Measurements from ENCODE around the gene FRY.
A peak's percentile ranks its signal among the peaks of the same experiment; 100 is the strongest.
"Not testable (repeated sequence)": the region's sequence is repeated elsewhere in the genome, so short reads cannot be mapped to it uniquely, and the experiment has no call there.

FRY gene

GRCh38 chr13:32031025-32031814 is at the start of gene FRY:
Gene FRY, plus strand, starts transcription at chr13:32031774. Its CDS starts 22 bp downstream, at chr13:32031796.
- TF ChIP-seq CTCF (IDR thresholded peaks at IDR 0.05; ENCODE audit: low read depth, low read length), result 0 out of 2 replicates have a peak, but pooled peaks have one; percentile 5
- peak within 1 kb of the TSS; percentile 81 for H3K4me3 ChIP-seq (ENCODE audit: low read depth, low read length)

GRCh38 chr13:31982124-31982523 is 49.5 kb upstream of the FRY start:
- no peak overlapping the region for H3K4me3 ChIP-seq (ENCODE audit: low read depth, low read length)
- no peak for TF ChIP-seq CTCF (IDR thresholded peaks at IDR 0.05; ENCODE audit: low read depth, low read length)

DNA sequence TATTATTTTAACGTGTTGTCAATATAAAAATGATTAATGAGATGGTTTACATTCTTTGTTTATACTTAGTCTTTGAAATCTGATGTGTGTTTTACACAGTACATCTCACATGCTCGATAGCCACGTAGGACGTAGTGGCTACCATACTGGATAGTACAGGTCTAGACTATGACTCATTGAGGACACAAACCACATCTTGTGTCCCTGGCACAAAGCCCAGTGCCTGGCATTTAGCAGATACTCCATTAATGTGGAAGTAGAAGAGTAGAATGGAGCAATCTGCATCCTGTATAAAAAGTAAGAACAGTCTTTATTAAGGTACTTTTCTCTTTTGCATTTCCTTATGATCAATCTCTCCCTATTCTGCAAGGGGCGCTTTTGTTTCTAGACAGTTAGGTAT is 49.0 kb upstream of the FRY start:
- TF ChIP-seq CTCF (IDR thresholded peaks at IDR 0.05; ENCODE audit: low read depth, low read length), result no peak
- H3K4me3 ChIP-seq (ENCODE audit: low read depth, low read length), result no peak overlapping the region

GRCh38 chr13:31983696-31984095 is 47.9 kb upstream of the FRY start:
- not testable (repeated sequence) for H3K4me3 ChIP-seq (ENCODE audit: low read depth, low read length)

- H3K4me3 ChIP-seq (ENCODE audit: low read depth, low read length), result not testable (repeated sequence)
Measured at GRCh38 chr13:31984388-31984787, 47.2 kb upstream of the FRY start.

DNA sequence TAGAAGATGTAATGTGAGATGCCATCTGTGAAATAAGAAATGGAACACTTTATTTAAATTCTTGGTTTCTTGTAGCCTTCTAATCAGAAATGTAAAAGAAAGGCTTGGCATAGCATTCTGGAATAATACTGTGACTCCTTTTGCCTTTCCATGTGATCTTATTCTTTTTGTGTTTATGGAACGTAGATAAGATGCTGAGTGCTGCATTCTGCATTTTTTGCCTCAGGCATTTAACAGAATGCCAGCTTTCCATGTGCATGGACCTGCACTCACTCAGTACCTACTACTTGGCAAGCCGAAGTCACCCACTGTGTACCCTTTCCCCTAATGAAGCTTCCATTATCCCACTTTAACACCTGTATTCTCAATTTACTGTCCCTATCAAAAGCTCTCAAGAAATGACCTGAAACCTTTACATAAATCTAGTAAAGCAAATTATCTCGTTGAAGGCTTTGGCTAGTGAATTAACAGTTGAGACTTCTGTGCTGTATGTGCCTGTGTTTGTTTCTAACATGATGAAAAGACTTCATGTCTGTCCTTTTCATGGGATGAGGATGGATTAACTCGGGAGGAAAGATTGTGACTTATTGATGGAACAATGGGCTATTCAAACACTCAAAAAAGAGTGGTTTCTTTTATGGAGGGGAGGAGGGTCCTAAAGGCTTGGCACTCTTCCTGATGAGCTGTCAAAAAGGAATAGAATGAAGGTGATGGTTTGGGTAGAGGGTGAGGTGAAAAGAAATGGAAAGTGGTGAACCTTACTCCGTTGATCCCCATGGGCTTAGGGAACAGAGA is 44.7 kb upstream of the FRY start:
- no peak for TF ChIP-seq CTCF (IDR thresholded peaks at IDR 0.05; ENCODE audit: low read depth, low read length)
- no peak overlapping the region for H3K4me3 ChIP-seq (ENCODE audit: low read depth, low read length)

DNA sequence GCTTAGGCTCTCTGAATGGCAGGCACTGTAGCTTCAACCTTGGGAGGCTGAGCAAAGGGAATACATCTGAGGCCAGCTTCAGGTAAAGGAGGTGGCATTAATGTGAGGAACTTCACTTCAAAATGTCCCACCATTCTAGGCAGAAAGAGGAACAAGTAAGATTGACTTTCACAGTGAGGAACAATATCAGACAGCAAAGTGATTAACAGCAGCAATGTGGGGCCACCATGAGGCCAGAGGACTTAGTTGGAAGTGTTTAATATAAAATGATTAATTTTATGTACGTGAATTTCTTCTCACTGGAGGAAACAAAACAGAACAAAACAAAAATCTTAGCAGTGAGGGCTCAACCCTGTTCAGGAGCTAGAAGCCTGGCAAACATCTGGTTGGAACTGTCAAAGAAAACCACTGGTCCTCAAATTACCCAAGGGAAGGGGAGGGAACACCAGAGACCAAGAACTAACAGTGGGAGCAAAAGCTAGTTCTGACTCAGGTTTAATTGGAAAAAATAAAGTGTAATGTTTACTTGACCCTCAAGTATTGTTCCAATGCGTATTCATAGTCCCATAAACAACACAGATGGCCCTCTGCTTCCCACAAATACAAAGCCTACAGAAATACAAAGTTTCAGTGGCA is 43.9 kb upstream of the FRY start:
- TF ChIP-seq CTCF (IDR thresholded peaks at IDR 0.05; ENCODE audit: low read depth, low read length), result no peak
- no peak overlapping the region for H3K4me3 ChIP-seq (ENCODE audit: low read depth, low read length)

DNA sequence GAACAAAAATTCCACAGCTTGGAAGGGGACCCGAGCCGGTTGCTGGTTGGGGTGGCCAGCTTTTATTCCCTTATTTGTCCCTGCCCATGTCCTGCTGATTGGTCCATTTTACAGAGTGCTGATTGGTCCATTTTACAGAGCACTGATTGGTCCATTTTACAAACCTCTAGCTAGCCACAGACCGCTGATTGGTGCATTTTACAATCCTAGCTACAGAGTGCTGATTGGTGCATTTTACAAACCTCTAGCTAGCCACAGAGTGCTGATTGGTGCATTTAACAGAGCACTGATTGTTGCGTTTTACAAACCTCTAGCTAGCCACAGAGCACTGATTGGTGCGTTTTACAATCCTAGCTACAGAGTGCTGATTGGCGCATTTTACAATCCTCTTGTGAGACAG is 37.2 kb upstream of the FRY start:
- not testable (repeated sequence) for H3K4me3 ChIP-seq (ENCODE audit: low read depth, low read length)

Measured in WI38 (cell line).